Bronchial epithelial cell (primary cell): ENCODE measurements around the gene DSG2. TPM values are rescaled to one million over a fixed set of nuclear protein-coding genes. Genes with fewer than 3 reads are reported as not detected.

Experiments
- DNase-seq: peaks from one replicate; pipeline ENCODE4 v3.0.0-alpha.2; 2010; ENCODE audit warnings: low read depth
- FAIRE-seq: peaks from 2 replicates; lab custom pipeline; 2011; peaks lifted over from hg19 to GRCh38; lab: Jason Lieb, UNC
- H3K27me3 ChIP-seq: 2 replicates; pipeline ENCODE4 v1.5.1; 2011; ENCODE audit warnings: low read length; ENCODE audit not compliant: control insufficient read depth, insufficient read depth
- H3K36me3 ChIP-seq: 2 replicates; pipeline ENCODE4 v1.5.1; 2011; ENCODE audit warnings: low read length; ENCODE audit not compliant: control insufficient read depth, insufficient read depth
- H3K4me3 ChIP-seq: 2 replicates; pipeline ENCODE4 v1.5.1; 2011; ENCODE audit warnings: mild to moderate bottlenecking, low read depth, low read length, control low read depth
- CTCF ChIP-seq: IDR thresholded peaks from 2 replicates; pipeline ENCODE4 v1.5.1; 2011; ENCODE audit warnings: mild to moderate bottlenecking, moderate library complexity, low read length, control low read depth, inconsistent platforms; ENCODE audit not compliant: insufficient read depth, severe bottlenecking
- total RNA-seq: library from RNA; depleted of rRNA; stranded (reverse); fragments of >200 nt; gene quantifications from 2 replicates; pipeline ENCODE4 v1.2.1, GENCODE V29; 2014

DSG2 gene
- total RNA-seq, 1 donor from 2014 or later, result 110 TPM

- TF ChIP-seq CTCF, result no peak
- FAIRE-seq (peak; percentile 64), DNase-seq (no peak)
- H3K4me3 ChIP-seq, result no peak overlapping the region
- H3K36me3 ChIP-seq, result no peaks in the 10 kb centered on the region
- no peaks in the 10 kb centered on the region for H3K27me3 ChIP-seq
These were observed 68.8 kb downstream of the DSG2 start for GRCh38 chr18:31566576-31567306.

DNA sequence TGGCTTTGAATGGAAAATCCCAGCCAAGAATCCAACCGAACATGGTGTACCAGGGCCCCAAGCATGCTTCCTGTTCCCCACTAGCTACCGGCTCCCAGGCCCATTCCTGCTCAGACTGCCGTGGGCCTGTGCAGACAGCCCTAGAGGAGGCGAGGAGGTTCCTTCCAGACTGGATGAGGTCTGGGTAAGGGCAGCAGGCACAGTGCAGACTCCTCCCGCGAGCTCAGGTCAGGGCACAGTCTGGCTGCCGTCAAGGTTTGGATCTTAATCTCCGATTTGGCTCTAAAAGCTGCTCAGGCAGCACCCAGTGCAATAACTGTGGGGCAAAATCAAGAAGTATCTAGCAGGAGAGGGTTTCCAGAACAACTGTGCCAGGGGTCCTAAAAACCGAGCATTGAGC, 74.4 kb downstream of the DSG2 start:
- FAIRE-seq (no peak), DNase-seq (no peak)
- H3K4me3 ChIP-seq, result no peak overlapping the region
- no peak for TF ChIP-seq CTCF
- H3K36me3 ChIP-seq, result no peaks in the 10 kb centered on the region
- H3K27me3 ChIP-seq, result no peaks in the 10 kb centered on the region

DNA sequence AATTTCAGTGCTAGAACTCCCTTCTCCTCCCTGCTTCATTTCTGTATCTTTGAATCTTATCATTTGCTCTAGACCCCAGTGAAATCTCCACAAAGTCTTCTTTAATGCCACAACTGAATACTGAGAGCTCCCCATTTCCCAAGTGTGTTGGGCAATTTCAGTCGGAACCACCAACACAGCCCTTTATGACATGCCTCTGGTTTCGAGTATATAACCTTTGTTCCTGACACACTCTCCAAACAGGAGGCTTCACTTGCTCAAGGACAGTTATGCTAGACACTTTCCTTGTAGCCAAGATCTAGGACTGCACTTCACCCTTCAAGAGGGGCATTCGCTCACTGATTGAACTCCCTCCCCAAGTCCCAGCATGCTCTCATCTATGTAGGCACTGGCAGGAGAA, 75.1 kb downstream of the DSG2 start:
- FAIRE-seq (no peak), DNase-seq (no peak)
- TF ChIP-seq CTCF, result no peak
- Histone ChIP-seq H3K4me3 (no peak overlapping the region), H3K36me3 (no peaks in the 10 kb centered on the region), H3K27me3 (no peaks in the 10 kb centered on the region)

GRCh38 chr18:31574359-31574758, 76.4 kb downstream of the DSG2 start:
- Histone ChIP-seq H3K27me3 (no peaks in the 10 kb centered on the region), H3K36me3 (no peaks in the 10 kb centered on the region), H3K4me3 (no peak overlapping the region)
- TF ChIP-seq CTCF, result no peak
- no peak for DNase-seq
- no peak for FAIRE-seq

GRCh38 chr18:31575515-31576257, 77.7 kb downstream of the DSG2 start:
- peak; percentile 51 for DNase-seq
- Histone ChIP-seq H3K27me3 (no peaks in the 10 kb centered on the region), H3K4me3 (no peak overlapping the region), H3K36me3 (no peaks in the 10 kb centered on the region)
- peak; percentile 47 for FAIRE-seq
- TF ChIP-seq CTCF, result no peak

DNA sequence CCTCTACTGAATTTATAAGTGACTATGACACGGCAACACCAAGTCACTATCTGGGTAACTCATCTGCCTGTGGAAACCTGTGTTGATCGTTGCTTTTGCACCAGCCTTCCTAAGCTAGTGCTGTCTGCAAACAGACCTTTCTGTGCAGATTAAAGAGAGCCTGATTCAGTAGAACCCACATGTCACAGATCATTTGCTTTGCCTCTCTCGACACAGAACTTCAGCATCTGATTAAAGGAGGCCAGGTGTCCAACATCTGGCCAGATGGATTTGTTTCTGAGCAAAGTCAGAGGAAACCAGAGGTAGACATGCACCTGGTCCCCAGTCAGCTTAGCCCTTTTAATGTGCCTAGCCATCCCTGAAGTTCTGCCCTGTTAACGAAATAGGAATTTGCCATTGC, 78.7 kb downstream of the DSG2 start:
- Histone ChIP-seq H3K27me3 (no peaks in the 10 kb centered on the region), H3K4me3 (no peak overlapping the region), H3K36me3 (no peaks in the 10 kb centered on the region)
- peak; percentile 92 for FAIRE-seq
- TF ChIP-seq CTCF, result no peak
- no peak for DNase-seq
